Activated gamma-delta T cell treated with anti-CD3 and anti-CD28 coated beads, Interleukin-2, amount 50 U/mL, for 16 hours (primary cell): ENCODE results near the gene MTX1.

Experiments
- DNase-seq: peaks from one replicate; pipeline ENCODE4 v3.0.0-alpha.2; 2020; ENCODE audit warnings: low read depth

MTX1 gene

GRCh38 chr1:155174324-155175280 lies 33.9 kb upstream of the MTX1 start:
- no peak for DNase-seq

DNA sequence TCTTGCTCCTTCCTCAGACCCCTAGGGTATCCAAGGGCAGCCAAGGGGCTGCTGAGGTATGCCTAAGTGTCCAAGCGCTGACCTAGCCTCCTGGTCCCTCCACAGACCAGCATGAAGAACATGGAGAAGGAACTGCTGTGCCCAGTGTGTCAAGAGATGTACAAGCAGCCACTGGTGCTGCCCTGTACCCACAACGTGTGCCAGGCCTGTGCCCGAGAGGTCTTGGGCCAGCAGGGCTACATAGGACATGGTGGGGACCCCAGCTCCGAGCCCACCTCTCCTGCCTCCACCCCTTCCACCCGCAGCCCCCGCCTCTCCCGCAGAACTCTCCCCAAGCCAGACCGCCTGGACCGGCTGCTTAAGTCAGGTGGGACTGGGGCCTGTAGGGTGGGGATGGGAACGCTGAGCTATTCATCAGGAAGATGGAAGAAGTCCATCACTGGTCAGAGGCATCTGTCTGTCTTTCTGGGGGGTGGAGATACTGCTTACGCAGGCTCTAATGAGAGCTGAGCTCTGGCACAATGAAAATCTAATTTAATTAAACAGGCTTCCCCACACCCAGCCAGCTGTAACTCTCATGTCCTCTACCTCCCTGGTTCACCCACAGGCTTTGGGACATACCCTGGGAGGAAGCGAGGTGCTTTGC lies 33.1 kb upstream of the MTX1 start:
- no peak for DNase-seq

- DNase-seq = no peak
Observed at GRCh38 chr1:155175927-155176371, 32.5 kb upstream of the MTX1 start.

DNA sequence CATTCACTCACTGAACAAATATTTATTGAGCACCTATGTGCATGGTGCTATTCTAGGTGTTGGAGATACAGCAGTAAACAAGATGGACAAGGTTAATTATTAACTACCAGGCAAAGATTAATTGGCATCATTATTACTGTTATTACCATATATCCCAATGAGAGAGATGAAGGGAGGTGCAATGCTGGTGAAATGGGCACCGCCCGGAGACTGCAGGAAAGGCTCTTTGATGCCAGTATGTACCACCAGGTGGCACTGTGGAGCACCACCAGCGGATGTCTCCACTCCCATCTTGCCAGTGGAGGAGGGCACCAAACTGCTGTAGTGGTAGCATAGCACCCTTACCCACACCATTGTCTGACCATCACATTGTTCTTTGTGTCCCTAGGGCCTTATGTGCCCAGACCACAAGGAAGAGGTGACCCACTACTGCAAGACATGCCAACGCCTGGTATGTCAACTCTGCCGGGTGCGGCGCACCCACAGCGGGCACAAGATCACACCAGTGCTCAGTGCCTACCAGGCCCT lies 31.9 kb upstream of the MTX1 start:
- peak; percentile 81 for DNase-seq

DNA sequence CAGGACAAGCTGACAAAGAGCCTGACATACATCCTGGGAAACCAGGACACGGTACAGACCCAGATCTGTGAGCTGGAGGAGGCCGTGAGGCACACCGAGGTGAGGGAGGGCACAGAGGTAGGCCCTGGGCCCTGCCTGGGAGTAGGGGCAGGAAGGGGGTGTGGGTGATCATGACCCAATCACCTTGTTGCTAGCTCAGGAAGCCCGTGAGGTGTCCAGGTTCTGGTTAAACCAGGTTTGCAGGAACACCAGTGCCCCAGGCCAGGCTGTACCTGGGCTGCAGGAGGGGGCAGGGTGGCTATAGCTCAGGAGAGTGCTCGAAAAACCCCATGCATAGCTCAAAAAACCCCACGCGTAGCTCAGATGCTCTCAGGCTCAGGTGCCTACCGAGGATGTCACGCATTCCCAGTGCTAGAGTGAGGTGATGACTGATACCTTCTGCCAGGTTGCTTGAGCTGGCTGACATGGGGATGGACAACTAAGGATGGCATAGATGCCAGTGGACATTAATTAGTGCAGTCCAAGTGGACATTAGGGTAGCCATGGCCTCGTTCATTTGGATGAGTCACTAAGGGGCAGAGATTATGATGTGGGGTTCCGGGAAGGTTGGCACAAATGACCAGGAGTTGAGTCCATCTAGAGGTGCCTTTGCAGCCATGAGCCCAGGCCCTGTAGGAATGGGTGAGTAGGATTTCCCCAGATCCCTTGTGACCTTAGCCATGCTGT lies 31.1 kb upstream of the MTX1 start:
- DNase-seq = no peak

- DNase-seq = no peak
Observed at GRCh38 chr1:155177918-155178281, 30.6 kb upstream of the MTX1 start.

DNA sequence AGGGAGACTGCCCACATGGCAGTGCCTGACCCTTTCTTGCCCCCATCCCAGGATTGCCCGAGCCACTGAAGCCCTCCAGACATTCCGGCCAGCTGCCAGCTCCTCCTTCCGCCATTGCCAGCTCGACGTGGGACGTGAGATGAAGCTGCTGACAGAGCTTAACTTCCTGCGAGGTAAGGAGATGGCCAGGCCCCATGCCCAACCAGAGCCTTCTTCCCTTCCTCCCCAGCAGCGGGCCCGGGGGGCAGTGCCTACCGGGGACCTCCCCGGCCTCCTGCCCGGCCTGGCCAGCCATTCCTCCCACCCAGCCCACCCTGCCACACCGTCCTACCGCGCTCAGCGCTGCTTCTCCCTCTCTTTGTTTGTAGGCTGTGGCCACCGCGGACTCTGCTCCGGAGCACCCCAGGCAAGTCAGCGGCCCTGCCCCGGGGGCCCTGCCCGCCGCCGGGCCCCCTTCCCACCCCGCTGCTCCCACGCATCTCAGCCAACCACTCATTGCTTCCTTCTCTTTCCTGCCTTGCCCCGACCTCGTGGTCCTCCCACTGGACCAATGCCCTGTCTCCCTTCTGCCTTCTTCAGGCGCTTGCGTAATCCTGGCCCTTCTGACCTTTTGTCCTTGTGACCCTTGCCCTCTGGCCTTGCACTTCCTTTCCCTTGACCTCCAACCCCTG lies 29.9 kb upstream of the MTX1 start:
- DNase-seq = no peak

- DNase-seq = no peak
Observed at GRCh38 chr1:155179112-155180031, 29.1 kb upstream of the MTX1 start.

DNA sequence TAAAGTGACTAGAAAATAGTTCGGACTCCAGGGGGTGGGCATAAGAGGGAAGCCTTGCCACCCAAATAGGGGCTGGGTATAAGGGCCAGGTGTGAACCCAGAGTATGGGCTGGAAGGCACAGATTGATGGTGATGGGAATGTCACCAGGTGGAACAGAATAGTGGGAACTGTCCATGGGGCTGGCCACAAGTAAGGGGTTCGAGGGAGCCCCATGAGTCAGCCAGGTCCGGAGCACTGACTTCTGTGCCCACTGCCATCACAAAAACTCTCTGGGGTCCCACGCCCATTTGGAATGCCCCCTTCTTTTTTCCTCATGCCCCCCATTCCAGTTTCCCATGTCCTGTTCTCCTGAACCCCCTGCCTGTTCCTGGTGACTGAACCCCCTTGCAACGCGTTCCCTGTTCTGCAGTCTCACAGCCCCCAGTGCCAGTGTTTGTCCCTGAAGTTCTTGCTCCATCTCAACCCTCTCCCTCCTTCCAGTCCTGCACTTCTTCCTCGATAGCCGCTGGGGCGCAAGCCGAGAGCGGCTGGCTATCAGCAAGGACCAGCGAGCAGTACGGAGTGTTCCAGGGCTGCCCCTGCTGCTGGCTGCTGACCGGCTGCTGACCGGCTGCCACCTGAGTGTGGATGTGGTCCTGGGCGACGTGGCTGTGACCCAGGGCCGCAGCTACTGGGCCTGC lies 27.0 kb upstream of the MTX1 start:
- DNase-seq = no peak

DNA sequence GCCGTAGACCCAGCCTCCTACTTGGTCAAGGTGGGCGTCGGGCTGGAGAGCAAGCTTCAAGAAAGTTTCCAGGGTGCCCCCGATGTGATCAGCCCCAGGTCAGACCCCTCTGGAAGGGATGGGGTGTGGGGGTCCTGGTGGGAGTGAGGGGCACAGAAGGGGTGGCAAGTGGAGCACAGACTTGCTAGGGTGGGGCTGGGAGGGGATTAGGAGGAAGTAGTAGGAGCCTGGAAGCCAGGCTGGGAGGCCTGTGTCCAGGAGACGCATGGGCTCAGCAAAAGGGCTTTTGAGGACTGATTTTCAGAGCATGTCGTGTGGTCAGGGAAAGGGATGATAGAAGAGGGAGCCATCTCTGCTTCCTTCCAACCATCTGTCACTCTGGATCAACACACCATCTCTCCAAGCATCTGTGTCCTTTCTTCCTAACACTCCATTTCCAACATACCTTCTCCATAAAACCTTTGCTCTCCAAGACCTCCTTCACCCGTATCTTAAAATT lies 26.4 kb upstream of the MTX1 start:
- DNase-seq = no peak

- no peak for DNase-seq
Observed at GRCh38 chr1:155183775-155184221, 24.7 kb upstream of the MTX1 start.

DNA sequence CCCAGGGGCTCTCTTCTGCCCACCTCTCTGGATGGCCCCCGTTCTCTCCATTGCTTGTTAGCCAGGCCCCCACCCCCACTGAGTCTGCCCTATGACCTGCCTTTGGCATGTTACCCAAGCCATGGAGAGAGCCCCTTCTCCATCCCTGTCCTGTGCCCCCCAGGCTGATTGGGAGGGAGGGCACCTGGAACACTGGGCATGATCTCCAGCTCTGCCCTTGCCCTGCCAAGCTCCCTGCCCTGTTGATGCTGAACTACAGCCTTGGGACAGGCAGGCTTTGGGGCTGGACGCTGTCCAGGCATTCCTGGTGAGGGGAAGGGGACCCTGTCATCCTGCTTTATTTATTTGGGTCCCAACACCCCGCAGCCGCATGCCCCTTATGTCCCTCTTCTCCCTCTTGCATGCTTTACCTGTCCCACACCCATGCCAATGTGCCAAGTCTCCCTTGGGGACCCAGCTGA lies 24.1 kb upstream of the MTX1 start:
- DNase-seq = no peak

DNA sequence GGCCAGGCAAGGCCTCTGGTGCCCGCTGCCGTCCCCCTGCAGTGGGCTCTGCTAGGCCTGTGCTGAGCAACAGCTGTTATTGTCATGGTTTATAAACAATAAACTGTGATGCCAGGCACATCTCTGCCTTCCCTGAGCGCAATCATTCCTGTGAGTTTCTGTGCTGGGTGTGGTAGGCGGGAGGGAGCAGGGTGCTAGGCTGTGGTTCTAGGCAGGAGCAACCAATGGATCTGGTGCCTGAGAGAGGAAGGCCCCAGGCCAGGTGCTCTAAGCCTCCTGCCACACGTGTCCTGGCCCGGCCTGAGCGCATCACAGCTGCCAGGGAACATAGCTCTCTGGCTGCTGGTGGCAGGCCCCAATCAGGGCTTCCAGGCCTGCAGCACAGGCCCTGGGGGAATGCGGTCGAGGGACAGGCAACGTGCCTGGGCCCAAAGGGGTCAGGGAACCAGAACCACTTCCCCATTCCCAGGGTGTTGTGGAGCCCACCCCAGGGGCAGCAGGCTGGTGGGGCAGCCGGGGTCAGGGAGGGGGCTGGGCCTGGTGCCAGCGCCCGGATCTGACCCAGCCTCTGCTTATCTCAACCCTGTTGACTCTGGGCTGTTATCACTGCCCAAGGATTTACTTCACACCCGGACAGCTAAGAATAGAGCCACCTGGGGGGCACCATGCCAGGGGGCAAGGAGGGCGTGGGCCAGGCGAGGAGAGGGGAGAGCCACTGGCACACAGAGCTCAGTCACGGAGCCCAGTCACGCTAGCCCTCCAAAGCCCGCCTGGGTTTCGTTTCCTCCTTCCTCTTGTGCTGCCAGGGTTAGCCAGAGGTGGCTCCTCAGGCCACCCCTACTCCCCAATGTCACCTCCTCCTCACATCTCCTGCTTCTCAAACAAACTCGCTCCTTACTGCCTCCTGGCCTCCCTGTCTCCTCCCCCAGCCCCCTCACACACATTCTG lies 23.4 kb upstream of the MTX1 start:
- no peak for DNase-seq

DNA sequence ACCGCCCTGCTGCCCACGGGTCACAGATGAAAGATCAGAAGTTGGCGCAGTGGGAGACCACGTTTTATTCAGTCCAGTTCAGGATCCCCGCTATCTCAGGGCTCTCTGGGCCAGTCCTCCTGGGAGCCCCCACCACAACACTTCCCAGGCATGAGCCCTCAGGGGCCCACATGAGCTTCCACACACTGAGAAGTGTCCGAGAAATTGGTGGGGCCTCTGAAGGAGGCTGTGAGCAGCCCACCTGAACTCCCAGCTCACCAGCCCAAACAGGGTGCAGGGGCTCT lies 22.8 kb upstream of the MTX1 start:
- no peak for DNase-seq

- no peak for DNase-seq
Observed at GRCh38 chr1:155186067-155186793, 22.3 kb upstream of the MTX1 start.

DNA sequence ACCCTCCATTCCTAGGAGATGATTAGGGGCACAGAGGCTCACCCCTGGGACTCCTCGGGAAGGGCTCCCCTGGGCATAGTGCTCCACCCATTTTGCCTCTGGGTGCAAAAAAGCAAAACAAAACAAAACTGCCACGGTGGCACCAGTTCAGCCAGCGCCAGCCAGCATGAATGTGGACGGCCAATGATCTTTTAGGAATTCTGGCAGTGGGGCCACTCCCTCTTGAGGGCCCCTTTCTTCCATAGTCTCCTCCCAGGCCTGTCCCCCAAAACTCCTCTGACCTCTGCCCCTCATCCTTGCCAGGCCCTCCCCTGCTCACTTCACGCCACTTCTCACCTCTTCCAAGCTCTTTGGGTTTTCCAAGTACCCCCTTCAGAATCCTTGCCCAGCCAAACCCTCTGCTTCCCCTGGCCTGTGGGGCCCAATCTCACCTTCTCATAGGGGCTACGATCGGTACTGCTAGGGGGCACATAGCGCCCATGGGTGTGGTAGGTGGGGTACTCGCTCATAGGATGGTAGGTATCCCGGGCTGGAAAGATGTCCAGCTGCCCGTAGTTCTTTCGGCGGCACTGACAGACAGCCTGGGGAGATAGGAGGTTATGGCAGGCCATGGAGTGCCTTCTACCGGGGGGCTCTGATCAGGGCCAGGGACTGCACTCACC lies 21.6 kb upstream of the MTX1 start:
- DNase-seq = no peak

DNA sequence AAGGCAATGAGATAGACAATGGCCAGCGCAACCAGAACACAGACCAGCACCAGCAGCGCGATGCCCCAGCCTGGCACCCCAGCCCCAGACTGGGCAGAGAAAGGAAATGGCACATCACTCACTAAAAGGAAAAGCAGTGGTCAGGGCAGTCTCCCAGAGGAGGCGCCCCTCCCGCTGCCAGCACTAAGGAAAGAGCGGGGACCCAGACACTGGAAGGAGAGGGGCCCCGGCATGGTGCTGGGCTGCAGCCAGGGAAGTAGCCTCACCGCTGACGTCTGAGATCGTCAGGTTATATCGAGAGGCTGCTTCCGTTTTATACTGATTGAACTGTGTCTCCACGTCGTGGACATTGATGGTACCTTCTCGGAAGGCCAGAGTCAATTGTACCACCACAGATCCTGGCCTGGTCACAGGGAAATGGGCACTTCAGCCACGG lies 21.0 kb upstream of the MTX1 start:
- no peak for DNase-seq

DNA sequence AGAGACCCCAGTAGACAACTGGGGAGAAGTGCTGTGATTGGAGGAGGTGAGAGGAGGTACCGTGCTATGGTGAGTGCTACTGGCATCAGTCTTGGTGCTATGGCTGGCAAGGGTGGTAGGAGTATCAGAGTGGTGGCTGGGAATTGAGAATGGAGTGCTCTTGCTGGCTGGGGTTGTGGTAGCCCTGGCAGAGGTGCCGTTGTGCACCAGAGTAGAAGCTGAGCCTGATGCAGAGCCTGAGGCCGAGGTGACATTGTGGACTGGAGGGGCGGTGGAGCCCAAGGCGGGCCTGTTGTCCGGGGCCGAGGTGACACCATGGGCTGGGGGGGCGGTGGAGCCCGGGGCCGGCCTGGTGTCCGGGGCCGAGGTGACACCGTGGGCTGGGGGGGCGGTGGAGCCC lies 20.2 kb upstream of the MTX1 start:
- no peak for DNase-seq
